ENCODE measurements around the gene HAUS7.
A peak's percentile ranks its signal among the peaks of the same experiment; 100 is the strongest.

Gene HAUS7

GRCh38 chrX:153482376-153483015 lies 12.1 kb upstream of the HAUS7 start:
- no peak overlapping the region for H3K4me3 ChIP-seq (replicated peaks in 1 of 2; ENCODE audit: low read depth in 2 of 2, low read length in 2 of 2)
- no peak for TF ChIP-seq CTCF (IDR thresholded peaks at IDR 0.05; ENCODE audit: low read depth, low read length)
- DNase-seq (ENCODE audit: low read depth in 2 of 2) = no peak

- no peak for DNase-seq (ENCODE audit: low read depth in 2 of 2)
- H3K4me3 ChIP-seq (replicated peaks in 1 of 2; ENCODE audit: low read depth in 2 of 2, low read length in 2 of 2) = no peak overlapping the region
- no peak for TF ChIP-seq CTCF (IDR thresholded peaks at IDR 0.05; ENCODE audit: low read depth, low read length)
These were observed 10.7 kb upstream of the HAUS7 start for GRCh38 chrX:153481043-153481442.

- no peak for TF ChIP-seq CTCF (IDR thresholded peaks at IDR 0.05; ENCODE audit: low read depth, low read length)
- no peak overlapping the region for H3K4me3 ChIP-seq (replicated peaks in 1 of 2; ENCODE audit: low read depth in 2 of 2, low read length in 2 of 2)
- no peak for DNase-seq (ENCODE audit: low read depth in 2 of 2)
These were observed 8.4 kb upstream of the HAUS7 start for GRCh38 chrX:153478746-153479145.

- peak in 1 of 2 donors; percentile 61 for DNase-seq (ENCODE audit: low read depth in 2 of 2)
- H3K4me3 ChIP-seq (replicated peaks in 1 of 2; ENCODE audit: low read depth in 2 of 2, low read length in 2 of 2) = no peak overlapping the region
- no peak for TF ChIP-seq CTCF (IDR thresholded peaks at IDR 0.05; ENCODE audit: low read depth, low read length)
These were observed 7.5 kb upstream of the HAUS7 start for GRCh38 chrX:153477901-153478300.

- DNase-seq (ENCODE audit: low read depth in 2 of 2) = no peak
- H3K4me3 ChIP-seq (replicated peaks in 1 of 2; ENCODE audit: low read depth in 2 of 2, low read length in 2 of 2) = no peak overlapping the region
- TF ChIP-seq CTCF (IDR thresholded peaks at IDR 0.05; ENCODE audit: low read depth, low read length) = no peak
These were observed 7.0 kb upstream of the HAUS7 start for GRCh38 chrX:153477364-153477857.

- peak; percentile 57 to 76 for DNase-seq (ENCODE audit: low read depth in 2 of 2)
- TF ChIP-seq CTCF (IDR thresholded peaks at IDR 0.05; ENCODE audit: low read depth, low read length) = no peak
- H3K4me3 ChIP-seq (replicated peaks in 1 of 2; ENCODE audit: low read depth in 2 of 2, low read length in 2 of 2) = no peak overlapping the region
These were observed 6.4 kb upstream of the HAUS7 start for GRCh38 chrX:153476666-153477363.

Data from cardiac fibroblast (primary cell).